Fibroblast of lung (primary cell): ENCODE measurements around the gene LCN1. TPM values are rescaled to one million over a fixed set of nuclear protein-coding genes. Genes with fewer than 3 reads are reported as not detected.

Experiments
- DNase-seq, 2 donors: peaks; one replicate each; pipeline versions ENCODE4 v3.0.0 to v3.0.0-alpha.2; 2010; ENCODE audit warnings: low read depth in 2 of 2
- H2AFZ ChIP-seq: 2 replicates; pipeline ENCODE4 v1.5.1; 2012; ENCODE audit warnings: low read length, control low read depth, inconsistent platforms
- H3K27ac ChIP-seq: 2 replicates; pipeline ENCODE4 v1.5.1; 2011; ENCODE audit warnings: low read length, control low read depth; ENCODE audit not compliant: insufficient read depth
- H3K27me3 ChIP-seq: 2 replicates; pipeline ENCODE4 v1.5.1; 2011; ENCODE audit warnings: mild to moderate bottlenecking, low read length; ENCODE audit not compliant: control insufficient read depth, insufficient read depth
- H3K36me3 ChIP-seq: 2 replicates; pipeline ENCODE4 v1.5.1; 2011; ENCODE audit warnings: low read length; ENCODE audit not compliant: control insufficient read depth, insufficient read depth
- H3K4me1 ChIP-seq: 2 replicates; pipeline ENCODE4 v1.5.1; 2011; ENCODE audit warnings: low read length; ENCODE audit not compliant: control insufficient read depth, insufficient read depth; ENCODE audit errors: extremely low read depth
- H3K4me2 ChIP-seq: 2 replicates; pipeline ENCODE4 v1.5.1; 2011; ENCODE audit warnings: low read length, control low read depth; ENCODE audit not compliant: insufficient read depth; ENCODE audit errors: extremely low read depth
- H3K4me3 ChIP-seq, 4 experiments: fragments of 200-600 bp in 1 of 4; sonication (generic) in 1 of 4; replicated peaks in 1 of 4; 2 replicates each; pipeline ENCODE4 v1.5.1; 2011 to 2016; ENCODE audit warnings: low read length in 4 of 4, low read depth in 3 of 4, mild to moderate bottlenecking in 3 of 4, control low read depth in 2 of 4, inconsistent platforms in 1 of 4, mixed read lengths in 1 of 4; ENCODE audit not compliant: insufficient read depth in 1 of 4; ENCODE audit errors: control extremely low read depth in 1 of 4
- H3K79me2 ChIP-seq: 2 replicates; pipeline ENCODE4 v1.5.1; 2012; ENCODE audit warnings: mild to moderate bottlenecking, low read length, inconsistent platforms; ENCODE audit not compliant: control insufficient read depth, insufficient read depth
- H3K9ac ChIP-seq: 2 replicates; pipeline ENCODE4 v1.5.1; 2011; ENCODE audit warnings: mild to moderate bottlenecking, low read length, control low read depth; ENCODE audit not compliant: insufficient read depth
- H3K9me3 ChIP-seq: 2 replicates; pipeline ENCODE4 v1.5.1; 2012; ENCODE audit warnings: low read depth, low read length; ENCODE audit not compliant: control insufficient read depth, insufficient read depth
- H4K20me1 ChIP-seq: 2 replicates; pipeline ENCODE4 v1.5.1; 2011; ENCODE audit warnings: low read length; ENCODE audit not compliant: control insufficient read depth, insufficient read depth; ENCODE audit errors: extremely low read depth
- EZH2 ChIP-seq: IDR thresholded peaks from 2 replicates; pipeline ENCODE4 v1.5.1; 2012; ENCODE audit warnings: low read length, control low read depth, mild to moderate bottlenecking; ENCODE audit errors: missing control alignments
- polyA plus RNA-seq, 2 donors: library from polyadenylated mRNA; depleted of rRNA in 1 of 2; stranded (reverse) in 1 of 2; unstranded in 1 of 2; fragments of >200 nt; gene quantifications; 2 replicates each; pipeline ENCODE4 v1.2.1, GENCODE V29; 2011 to 2012; ENCODE audit warnings: missing spikeins in 1 of 2
- total RNA-seq: library from RNA; depleted of rRNA; stranded (reverse); fragments of >200 nt; gene quantifications from 2 replicates; pipeline ENCODE4 v1.2.1, GENCODE V29; 2014
- TF ChIP-seq, protein P1 (sequence below), 2 donors: IDR thresholded peaks in 1 of 2; conservative IDR thresholded peaks in 1 of 2; 1 replicate in 1 of 2; 2 replicates in 1 of 2; pipeline ENCODE4 v1.5.1; 2011 to 2012; ENCODE audit warnings: low read length in 2 of 2, control low read depth in 1 of 2, inconsistent platforms in 1 of 2, low read depth in 1 of 2, mild to moderate bottlenecking in 1 of 2

LCN1 gene
- total and polyA plus RNA-seq, 2 donors (not counting 1 experiment from before 2014, with no cell fraction given) = not detected

DNA sequence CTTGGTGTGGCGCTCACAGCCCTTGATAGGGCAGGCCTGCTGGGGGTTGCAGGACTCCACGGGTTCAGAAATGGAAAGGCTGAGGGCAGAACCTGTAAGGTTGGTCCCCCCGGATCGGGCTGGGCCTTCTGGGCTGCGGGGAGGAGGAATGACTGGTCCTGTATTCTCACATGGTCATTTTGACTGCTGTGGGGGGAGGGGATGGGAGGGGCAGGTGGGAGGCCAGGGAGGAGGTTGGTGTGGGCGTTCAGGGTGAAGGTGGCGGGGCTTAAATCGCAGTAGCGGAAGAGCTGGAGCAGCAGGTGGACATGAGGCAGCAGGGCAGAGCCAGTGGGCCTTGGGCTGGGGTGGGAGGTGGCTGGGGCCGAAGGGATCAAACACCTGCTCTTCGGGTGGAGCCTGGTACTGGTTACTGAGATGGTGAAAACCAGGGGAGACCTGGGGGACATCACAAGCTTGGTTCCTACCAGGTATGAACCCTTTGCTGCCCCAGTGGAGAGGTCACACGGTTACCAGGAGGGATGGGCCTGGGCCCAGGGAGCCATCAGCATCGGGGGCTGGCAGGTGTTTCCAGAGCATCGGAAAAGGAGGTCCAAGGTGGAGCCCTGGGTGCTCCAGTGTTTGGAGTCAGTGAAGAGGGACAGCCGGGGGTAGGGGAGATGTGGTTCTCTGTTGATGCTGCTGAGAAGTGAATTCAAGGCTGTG lies 18.9 kb upstream of the LCN1 start:
- Histone ChIP-seq H2AFZ (no peak overlapping the region), H4K20me1 (no peaks in the 10 kb centered on the region), H3K36me3 (peaks cover 17% of the 10 kb centered on the region), H3K4me2 (no peak overlapping the region), H3K27me3 (no peaks in the 10 kb centered on the region), H3K79me2 (peaks cover 13% of the 10 kb centered on the region), H3K4me1 (peaks cover 6% of the 10 kb centered on the region), H3K9ac (no peak overlapping the region), H3K9me3 (no peaks in the 10 kb centered on the region), H3K4me3 (peak overlapping the region in 1 of 4 experiments; percentile 84), H3K27ac (no peak overlapping the region)
- DNase-seq = no peak
- no peak for TF ChIP-seq EZH2
- TF ChIP-seq, protein P1, sequence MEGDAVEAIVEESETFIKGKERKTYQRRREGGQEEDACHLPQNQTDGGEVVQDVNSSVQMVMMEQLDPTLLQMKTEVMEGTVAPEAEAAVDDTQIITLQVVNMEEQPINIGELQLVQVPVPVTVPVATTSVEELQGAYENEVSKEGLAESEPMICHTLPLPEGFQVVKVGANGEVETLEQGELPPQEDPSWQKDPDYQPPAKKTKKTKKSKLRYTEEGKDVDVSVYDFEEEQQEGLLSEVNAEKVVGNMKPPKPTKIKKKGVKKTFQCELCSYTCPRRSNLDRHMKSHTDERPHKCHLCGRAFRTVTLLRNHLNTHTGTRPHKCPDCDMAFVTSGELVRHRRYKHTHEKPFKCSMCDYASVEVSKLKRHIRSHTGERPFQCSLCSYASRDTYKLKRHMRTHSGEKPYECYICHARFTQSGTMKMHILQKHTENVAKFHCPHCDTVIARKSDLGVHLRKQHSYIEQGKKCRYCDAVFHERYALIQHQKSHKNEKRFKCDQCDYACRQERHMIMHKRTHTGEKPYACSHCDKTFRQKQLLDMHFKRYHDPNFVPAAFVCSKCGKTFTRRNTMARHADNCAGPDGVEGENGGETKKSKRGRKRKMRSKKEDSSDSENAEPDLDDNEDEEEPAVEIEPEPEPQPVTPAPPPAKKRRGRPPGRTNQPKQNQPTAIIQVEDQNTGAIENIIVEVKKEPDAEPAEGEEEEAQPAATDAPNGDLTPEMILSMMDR (conservative IDR thresholded peaks at IDR 0.05 in 1 of 2, IDR thresholded peaks at IDR 0.05 in 1 of 2; ENCODE audit: low read depth in 1 of 2, low read length in 2 of 2) = no peak

DNA sequence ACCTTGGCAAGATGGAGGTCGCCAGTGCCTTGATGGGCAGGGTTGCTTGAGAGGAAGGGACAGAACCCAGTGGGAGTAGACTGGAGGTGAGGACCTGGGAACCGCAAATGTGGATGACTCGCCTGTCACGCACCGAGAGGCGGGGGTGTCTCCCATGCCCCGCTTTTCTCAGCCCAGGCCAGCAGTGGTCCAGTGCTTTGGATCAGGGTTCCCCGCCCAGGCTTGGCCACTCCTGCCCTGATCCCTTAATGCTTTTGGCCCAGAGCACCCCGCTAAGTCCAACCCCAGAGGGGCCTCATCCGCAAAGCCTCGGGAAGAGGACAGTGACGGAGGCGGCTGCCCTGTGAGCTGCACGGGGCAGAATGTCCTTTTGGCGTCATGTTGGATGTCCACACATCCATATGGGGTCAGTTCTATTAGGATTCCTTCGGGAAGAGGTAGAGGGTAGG lies 18.3 kb upstream of the LCN1 start:
- DNase-seq = no peak
- no peak for TF ChIP-seq EZH2
- TF ChIP-seq, protein P1 (conservative IDR thresholded peaks at IDR 0.05 in 1 of 2, IDR thresholded peaks at IDR 0.05 in 1 of 2; ENCODE audit: low read depth in 1 of 2, low read length in 2 of 2) = no peak
- no peak overlapping the region for H3K4me3 ChIP-seq
- no peak overlapping the region for H3K9ac ChIP-seq
- peaks cover 17% of the 10 kb centered on the region for H3K36me3 ChIP-seq
- H3K27ac ChIP-seq = no peak overlapping the region
- no peaks in the 10 kb centered on the region for H4K20me1 ChIP-seq
- H3K9me3 ChIP-seq = no peaks in the 10 kb centered on the region
- no peak overlapping the region for H3K4me2 ChIP-seq
- H3K27me3 ChIP-seq = no peaks in the 10 kb centered on the region
- peaks cover 13% of the 10 kb centered on the region for H3K79me2 ChIP-seq
- H3K4me1 ChIP-seq = peaks cover 6% of the 10 kb centered on the region
- no peak overlapping the region for H2AFZ ChIP-seq

DNA sequence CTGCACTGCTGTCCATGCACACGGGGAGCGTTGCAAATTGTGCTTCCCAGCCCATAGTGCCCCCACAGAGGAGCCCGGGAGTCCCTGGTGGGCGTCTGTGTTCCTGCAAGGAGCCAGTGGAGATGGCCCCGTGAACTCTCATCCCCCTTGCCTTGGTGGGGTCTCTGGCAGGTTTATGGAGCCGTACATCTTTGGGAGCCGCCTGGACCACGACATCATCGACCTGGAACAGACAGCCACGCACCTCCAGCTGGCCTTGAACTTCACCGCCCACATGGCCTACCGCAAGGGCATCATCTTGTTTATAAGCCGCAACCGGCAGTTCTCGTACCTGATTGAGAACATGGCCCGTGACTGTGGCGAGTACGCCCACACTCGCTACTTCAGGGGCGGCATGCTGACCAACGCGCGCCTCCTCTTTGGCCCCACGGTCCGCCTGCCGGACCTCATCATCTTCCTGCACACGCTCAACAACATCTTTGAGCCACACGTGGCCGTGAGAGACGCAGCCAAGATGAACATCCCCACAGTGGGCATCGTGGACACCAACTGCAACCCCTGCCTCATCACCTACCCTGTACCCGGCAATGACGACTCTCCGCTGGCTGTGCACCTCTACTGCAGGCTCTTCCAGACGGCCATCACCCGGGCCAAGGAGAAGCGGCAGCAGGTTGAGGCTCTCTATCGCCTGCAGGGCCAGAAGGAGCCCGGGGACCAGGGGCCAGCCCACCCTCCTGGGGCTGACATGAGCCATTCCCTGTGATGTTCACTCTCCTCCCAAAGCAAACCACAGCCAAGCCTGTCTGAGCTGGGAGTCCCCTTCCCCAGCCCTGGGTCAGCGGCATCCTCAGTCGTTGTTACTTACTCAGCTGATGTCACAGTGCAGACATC lies 17.6 kb upstream of the LCN1 start:
- H3K27ac ChIP-seq = no peak overlapping the region
- no peaks in the 10 kb centered on the region for H3K27me3 ChIP-seq
- H3K4me2 ChIP-seq = no peak overlapping the region
- no peak overlapping the region for H3K4me3 ChIP-seq
- H3K79me2 ChIP-seq = peaks cover 13% of the 10 kb centered on the region
- H3K9me3 ChIP-seq = no peaks in the 10 kb centered on the region
- H4K20me1 ChIP-seq = no peaks in the 10 kb centered on the region
- no peak for TF ChIP-seq EZH2
- TF ChIP-seq, protein P1 (conservative IDR thresholded peaks at IDR 0.05 in 1 of 2, IDR thresholded peaks at IDR 0.05 in 1 of 2; ENCODE audit: low read depth in 1 of 2, low read length in 2 of 2) = no peak
- H2AFZ ChIP-seq = no peak overlapping the region
- peaks cover 17% of the 10 kb centered on the region for H3K36me3 ChIP-seq
- H3K9ac ChIP-seq = no peak overlapping the region
- peaks cover 6% of the 10 kb centered on the region for H3K4me1 ChIP-seq
- DNase-seq = no peak
